NT2/D1 (cell line): ENCODE results near the gene SLC16A11.
"Not testable (repeated sequence)": the region's sequence is repeated elsewhere in the genome, so short reads cannot be mapped to it uniquely, and the experiment has no call there.

ENCODE experiments used
- DNase-seq: peaks from one replicate; pipeline ENCODE4 v3.0.0-alpha.2; 2011; ENCODE audit warnings: low read depth, low spot score
- H3K27me3 ChIP-seq: 2 replicates; pipeline ENCODE4 v1.6.0; 2011; ENCODE audit warnings: mild to moderate bottlenecking; ENCODE audit not compliant: insufficient read length, insufficient read depth
- H3K36me3 ChIP-seq: 2 replicates; pipeline ENCODE4 v1.6.1; 2011; ENCODE audit warnings: mild to moderate bottlenecking, low read length, mixed read lengths; ENCODE audit not compliant: insufficient read depth, insufficient read length
- H3K4me1 ChIP-seq: 2 replicates; pipeline ENCODE4 v1.5.1; 2011; ENCODE audit not compliant: insufficient read depth, insufficient read length
- H3K4me3 ChIP-seq: 2 replicates; pipeline ENCODE4 v1.5.1; 2011; ENCODE audit warnings: low read depth; ENCODE audit not compliant: insufficient read length
- H3K9ac ChIP-seq: 2 replicates; pipeline ENCODE4 v1.6.0; 2011; ENCODE audit warnings: low read depth; ENCODE audit not compliant: insufficient read length
- H3K9me3 ChIP-seq: 2 replicates; pipeline ENCODE4 v1.5.1; 2011; ENCODE audit warnings: mild to moderate bottlenecking, low read length; ENCODE audit not compliant: insufficient read depth
- SUZ12 ChIP-seq: IDR thresholded peaks from 2 replicates; pipeline ENCODE4 v1.6.1; 2011; ENCODE audit not compliant: insufficient read length, insufficient read depth; ENCODE audit errors: extremely low read depth
- YY1 ChIP-seq: IDR thresholded peaks from 2 replicates; pipeline ENCODE4 v1.6.1; 2011; ENCODE audit not compliant: insufficient read length, insufficient read depth
- ZNF274 ChIP-seq: IDR thresholded peaks from 2 replicates; pipeline ENCODE4 v1.6.1; 2011; ENCODE audit warnings: mild to moderate bottlenecking, low read depth, low read length

Gene SLC16A11, protein sequence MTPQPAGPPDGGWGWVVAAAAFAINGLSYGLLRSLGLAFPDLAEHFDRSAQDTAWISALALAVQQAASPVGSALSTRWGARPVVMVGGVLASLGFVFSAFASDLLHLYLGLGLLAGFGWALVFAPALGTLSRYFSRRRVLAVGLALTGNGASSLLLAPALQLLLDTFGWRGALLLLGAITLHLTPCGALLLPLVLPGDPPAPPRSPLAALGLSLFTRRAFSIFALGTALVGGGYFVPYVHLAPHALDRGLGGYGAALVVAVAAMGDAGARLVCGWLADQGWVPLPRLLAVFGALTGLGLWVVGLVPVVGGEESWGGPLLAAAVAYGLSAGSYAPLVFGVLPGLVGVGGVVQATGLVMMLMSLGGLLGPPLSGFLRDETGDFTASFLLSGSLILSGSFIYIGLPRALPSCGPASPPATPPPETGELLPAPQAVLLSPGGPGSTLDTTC

DNA sequence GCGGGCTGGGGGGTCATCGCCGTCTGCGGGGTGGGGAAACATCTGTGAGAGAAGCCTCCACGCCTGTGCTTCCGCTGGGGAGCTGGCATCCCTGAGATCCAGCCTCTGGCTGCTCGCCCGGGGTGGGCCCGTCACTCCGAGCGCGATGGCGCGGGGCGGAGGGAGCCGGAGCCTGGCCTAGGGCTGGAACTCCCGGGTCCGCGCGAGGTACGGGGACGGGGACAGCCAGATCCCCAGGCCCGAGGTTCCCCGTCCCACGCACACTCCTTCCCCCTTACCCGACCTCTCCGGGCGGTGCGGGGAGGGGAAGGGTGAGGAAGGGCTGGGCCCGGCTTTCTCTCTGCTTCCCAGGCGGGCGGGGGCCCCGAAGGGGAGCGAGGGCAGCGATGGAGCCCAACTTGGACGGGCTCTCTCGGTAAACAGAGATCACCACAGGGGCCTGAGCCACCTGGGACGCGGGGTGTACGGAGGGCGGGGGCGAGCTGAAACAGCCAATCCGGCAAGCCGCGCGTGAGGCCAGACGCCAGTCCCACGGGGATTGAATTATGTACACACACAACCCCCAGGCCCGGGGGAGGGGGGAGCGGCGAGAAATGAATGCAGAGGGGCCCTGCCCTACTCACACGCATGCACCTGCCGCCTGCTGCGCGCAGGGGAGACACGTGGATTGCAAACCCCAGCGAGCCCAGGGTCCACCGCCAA lies at the start of gene SLC16A11:
TSS of gene SLC16A11 (minus strand) at position 596 of the 702 bp plus-strand sequence. CDS start at position 17, 579 bp downstream.
- H3K4me1 ChIP-seq, result peaks cover 7% of the 10 kb centered on the region
- TF ChIP-seq SUZ12 (no peak), ZNF274 (no peak), YY1 (no peak)
- peaks cover 10% of the 10 kb centered on the region for H3K27me3 ChIP-seq
- peak within 1 kb of the TSS; percentile 72 for H3K9ac ChIP-seq
- peak within 1 kb of the TSS; percentile 59 for H3K4me3 ChIP-seq
- H3K9me3 ChIP-seq, result no peaks in the 10 kb centered on the region
- no peak for DNase-seq
- H3K36me3 ChIP-seq, result no peaks in the 10 kb centered on the region

DNA sequence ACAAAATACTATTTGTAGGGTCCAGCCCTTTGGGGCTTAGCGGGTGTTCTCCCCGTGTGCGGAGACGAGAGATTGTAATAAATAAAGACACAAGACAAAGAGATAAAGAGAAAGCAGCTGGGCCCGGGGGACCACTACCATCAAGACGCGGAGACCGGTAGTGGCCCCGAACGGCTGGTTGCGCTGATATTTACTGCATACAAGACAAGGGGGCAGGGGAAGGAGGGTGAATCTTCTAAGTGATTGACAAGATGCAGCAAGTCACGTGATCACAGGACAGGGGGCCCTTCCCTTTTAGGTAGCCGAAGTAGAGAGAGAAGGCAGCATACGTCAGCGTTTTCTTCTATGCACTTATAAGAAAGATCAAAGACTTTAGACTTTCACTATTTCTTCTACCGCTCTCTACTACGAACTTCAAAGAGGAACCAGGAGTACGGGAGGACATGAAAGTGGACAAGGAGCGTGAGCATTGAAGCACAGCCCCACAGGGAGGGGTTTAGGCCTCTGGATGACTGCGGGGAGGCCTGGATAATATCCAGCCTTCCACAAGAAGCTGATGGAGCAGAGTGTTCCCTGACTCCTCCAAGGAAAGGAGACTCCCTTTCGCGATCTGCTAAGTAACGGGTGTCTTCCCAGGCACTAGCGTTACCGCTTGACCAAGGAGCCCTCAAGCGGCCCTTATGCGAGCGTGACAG lies 47.6 kb upstream of the SLC16A11 start:
- H3K9me3 ChIP-seq, H3K9ac ChIP-seq, DNase-seq, H3K4me3 ChIP-seq, H3K27me3 ChIP-seq, H3K4me1 ChIP-seq, H3K36me3 ChIP-seq: not testable (repeated sequence)

DNA sequence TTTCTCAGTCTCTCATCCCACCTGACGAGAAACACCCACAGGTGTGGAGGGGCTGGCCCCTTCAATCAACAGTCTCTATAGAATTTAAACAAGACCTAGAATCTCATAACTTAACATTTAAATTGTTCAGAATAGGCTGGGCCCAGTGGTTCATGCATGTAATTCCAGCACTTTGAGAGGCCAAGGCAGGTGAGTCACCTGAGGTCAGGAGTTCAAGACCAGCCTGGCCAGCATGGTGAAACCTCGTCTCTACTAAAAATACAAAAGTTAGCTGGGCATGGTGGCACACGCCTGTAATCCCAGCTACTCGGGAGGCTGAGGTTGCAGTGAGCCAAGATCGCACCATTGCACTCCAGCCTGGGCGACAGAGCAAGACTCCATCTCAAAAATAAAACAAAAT lies 45.7 kb upstream of the SLC16A11 start:
- not testable (repeated sequence) for H3K27me3 ChIP-seq, DNase-seq, H3K4me3 ChIP-seq, H3K36me3 ChIP-seq, H3K4me1 ChIP-seq, H3K9me3 ChIP-seq, H3K9ac ChIP-seq

DNA sequence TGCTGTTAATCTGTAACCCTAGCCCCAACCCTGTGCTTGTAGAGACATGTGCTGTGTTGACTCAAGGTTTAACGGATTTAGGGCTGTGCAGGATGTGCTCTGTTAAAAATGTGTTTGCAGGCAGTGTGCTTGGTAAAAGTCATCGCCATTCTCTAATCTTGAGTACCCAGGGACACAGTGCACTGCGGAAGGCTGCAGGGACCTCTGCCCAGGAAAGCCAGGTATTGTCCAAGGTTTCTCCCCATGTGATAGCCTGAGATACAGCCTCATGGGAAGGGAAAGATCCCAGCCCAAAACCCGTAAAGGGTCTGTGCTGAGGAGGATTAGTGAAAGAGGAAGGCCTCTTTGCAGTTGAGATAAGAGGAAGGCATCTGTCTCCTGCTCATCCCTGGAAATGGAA lies 44.5 kb upstream of the SLC16A11 start:
- not testable (repeated sequence) for H3K4me1 ChIP-seq, H3K27me3 ChIP-seq, DNase-seq, H3K36me3 ChIP-seq, H3K9ac ChIP-seq, H3K4me3 ChIP-seq, H3K9me3 ChIP-seq

DNA sequence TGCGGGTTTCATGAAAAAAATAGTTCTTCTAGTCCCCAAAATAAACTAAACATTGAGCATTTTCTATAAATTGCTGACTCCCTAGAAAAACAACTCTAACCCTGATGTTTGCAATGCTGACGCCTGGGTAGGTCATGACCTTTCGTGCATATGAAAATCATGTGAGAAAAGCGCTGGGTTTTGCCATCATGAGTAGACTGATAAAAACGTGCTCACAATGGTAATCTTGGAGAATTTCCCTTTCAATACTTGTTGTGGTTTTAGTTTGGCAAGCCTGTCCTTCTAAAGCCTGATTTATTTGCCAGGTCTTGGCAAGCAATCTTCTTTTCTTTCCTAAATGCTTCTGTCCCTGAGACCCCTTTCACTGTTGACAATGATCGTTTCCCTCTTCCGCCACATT lies 40.2 kb upstream of the SLC16A11 start:
- H3K9me3 ChIP-seq, result no peaks in the 10 kb centered on the region
- no peaks in the 10 kb centered on the region for H3K36me3 ChIP-seq
- H3K4me3 ChIP-seq, result no peak overlapping the region
- TF ChIP-seq ZNF274 (no peak), SUZ12 (no peak), YY1 (no peak)
- no peak for DNase-seq
- H3K27me3 ChIP-seq, result no peaks in the 10 kb centered on the region
- no peak overlapping the region for H3K9ac ChIP-seq
- no peaks in the 10 kb centered on the region for H3K4me1 ChIP-seq

DNA sequence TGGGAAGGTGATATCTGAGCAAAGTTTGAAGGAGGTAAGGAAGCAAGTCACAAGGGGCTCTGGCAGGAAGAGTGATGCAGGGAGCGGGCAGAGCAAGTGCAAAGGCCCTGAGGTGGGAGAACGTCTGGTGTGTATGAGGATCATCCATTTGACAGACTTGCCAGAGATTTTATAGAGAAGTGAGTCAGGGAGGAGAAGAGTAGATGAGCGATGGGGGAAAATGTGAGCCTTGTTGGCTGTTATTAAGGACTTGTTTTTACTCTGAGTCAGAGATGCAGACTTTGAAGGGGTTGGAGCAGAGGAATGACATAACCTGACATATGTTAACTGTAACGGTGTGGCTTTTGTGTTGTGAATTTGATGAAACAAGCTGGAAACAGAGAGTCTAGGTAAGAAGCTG lies 39.7 kb upstream of the SLC16A11 start:
- no peak overlapping the region for H3K4me3 ChIP-seq
- no peaks in the 10 kb centered on the region for H3K27me3 ChIP-seq
- no peaks in the 10 kb centered on the region for H3K9me3 ChIP-seq
- no peaks in the 10 kb centered on the region for H3K36me3 ChIP-seq
- no peak for DNase-seq
- no peak overlapping the region for H3K9ac ChIP-seq
- no peaks in the 10 kb centered on the region for H3K4me1 ChIP-seq
- TF ChIP-seq SUZ12 (no peak), ZNF274 (no peak), YY1 (no peak)

DNA sequence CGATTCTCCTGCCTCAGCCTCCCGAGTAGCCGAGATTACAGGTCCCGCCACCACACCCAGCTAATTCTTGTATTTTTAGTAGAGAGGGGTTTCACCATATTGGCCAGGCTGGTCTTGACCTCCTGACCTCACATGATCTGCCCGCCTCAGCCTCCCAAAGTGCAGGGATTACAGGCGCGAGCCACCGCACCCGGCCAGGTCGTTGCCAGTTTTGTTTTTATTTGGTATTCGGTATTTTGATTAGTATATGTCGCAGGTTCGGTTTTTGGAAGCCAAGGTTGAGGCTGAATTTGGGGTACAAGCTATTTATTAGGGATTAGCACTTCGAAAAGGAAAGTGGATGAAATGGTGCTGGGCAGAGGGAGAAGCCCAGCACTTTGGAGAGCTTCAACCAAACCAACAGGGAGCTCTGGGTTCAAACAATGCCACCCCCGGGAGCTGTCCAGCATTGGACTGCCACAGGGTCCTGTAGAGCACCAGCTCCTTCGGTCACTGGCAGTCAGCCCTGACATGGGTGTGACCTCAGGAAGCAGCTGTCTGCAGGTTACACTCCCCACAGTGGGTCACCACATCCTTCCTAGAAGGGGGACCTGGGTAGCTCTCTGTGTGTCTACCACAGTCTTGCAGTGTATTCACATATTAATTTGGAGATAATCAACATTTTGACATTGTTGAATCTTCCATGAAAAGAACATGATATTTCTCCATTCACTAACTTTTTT lies 37.6 kb upstream of the SLC16A11 start:
- Histone ChIP-seq H3K4me3 (no peak overlapping the region), H3K9me3 (no peaks in the 10 kb centered on the region), H3K27me3 (no peaks in the 10 kb centered on the region), H3K4me1 (no peaks in the 10 kb centered on the region), H3K9ac (no peak overlapping the region), H3K36me3 (no peaks in the 10 kb centered on the region)
- DNase-seq, result no peak
- TF ChIP-seq ZNF274, result no peak
- no peak for TF ChIP-seq YY1
- TF ChIP-seq SUZ12, result no peak
